Stimulated activated CD4-positive, alpha-beta T cell treated with anti-CD3 and anti-CD28 coated beads, Interleukin-15, amount 100 ng/mL, for 24 hours (primary cell): ENCODE results near the gene LSG1.
A peak's percentile ranks its signal among the peaks of the same experiment; 100 is the strongest.
"Not testable (repeated sequence)": the region's sequence is repeated elsewhere in the genome, so short reads cannot be mapped to it uniquely, and the experiment has no call there.

Experiments
- DNase-seq: peaks from one replicate; pipeline ENCODE4 v3.0.0-alpha.2; 2020

LSG1 gene

GRCh38 chr3:194654443-194654842 lies 17.5 kb downstream of the LSG1 start:
- no peak for DNase-seq

GRCh38 chr3:194647747-194648146 lies 24.2 kb downstream of the LSG1 start:
- DNase-seq, result no peak

DNA sequence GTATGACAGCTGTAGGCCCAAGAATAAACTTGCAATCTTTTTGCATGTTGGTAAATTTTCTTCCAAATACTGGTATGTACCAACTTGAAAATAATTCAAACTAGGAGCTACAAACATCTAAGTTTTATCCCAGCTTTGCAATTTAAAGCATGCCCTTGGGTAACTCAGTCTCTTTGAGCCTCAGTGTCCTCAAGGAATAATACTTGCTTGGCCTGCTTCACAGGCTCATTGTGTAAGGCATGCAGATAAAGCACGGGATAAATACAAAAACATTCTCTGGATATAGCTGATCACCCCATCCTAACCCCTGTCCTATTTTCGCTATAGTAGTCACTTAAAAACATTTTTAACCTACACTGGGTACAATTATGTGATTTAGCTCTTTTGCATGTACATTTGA lies 29.2 kb downstream of the LSG1 start:
- no peak for DNase-seq

DNA sequence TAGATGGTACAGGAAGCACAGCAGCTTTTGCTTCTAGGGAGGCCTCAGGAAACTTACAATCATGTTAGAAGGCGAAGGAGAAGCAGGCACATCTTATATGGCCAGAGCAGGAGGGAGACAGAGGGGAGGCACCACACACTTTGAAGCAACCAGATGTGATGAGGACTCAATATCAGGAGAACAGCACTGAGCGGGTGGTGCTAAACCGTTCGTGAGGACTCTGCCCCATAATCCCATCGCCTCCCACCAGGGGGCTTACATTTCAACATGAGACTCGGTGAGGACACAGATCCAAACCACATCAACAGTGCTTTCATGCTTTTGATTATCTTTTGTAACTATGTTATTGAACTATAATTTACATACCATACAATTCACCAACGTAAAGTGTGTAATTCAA lies 31.2 kb downstream of the LSG1 start:
- peak; percentile 50 for DNase-seq

DNA sequence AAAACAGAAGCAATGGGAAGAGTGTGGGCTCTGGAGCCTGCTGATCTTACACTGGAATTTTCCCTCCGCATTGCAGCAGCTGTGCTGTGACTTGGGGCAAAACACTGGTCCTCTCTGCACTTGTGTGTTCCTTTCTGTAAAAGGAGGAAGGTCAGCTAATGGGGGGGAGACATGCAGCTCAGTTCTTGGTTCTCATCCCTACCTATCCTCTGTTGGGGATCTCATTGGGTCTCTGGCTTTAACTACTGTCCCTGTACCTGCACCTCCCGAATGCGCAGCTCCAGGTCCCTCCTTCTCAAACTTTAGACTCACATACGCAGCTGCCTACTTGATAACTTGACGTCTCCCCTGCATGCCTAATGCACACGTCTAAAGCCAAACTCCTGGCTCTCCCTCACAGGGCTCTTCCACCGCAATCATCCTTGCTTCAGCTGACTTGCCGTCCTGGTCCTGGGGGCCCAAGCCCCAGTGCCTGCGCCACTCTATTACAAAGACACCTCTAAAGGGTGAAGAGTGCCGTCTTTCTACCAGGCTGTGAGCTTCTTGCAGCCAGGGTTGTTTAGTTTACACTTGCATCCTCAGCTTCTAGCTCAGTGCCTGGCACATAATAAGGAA lies 32.9 kb downstream of the LSG1 start:
- DNase-seq, result no peak

DNA sequence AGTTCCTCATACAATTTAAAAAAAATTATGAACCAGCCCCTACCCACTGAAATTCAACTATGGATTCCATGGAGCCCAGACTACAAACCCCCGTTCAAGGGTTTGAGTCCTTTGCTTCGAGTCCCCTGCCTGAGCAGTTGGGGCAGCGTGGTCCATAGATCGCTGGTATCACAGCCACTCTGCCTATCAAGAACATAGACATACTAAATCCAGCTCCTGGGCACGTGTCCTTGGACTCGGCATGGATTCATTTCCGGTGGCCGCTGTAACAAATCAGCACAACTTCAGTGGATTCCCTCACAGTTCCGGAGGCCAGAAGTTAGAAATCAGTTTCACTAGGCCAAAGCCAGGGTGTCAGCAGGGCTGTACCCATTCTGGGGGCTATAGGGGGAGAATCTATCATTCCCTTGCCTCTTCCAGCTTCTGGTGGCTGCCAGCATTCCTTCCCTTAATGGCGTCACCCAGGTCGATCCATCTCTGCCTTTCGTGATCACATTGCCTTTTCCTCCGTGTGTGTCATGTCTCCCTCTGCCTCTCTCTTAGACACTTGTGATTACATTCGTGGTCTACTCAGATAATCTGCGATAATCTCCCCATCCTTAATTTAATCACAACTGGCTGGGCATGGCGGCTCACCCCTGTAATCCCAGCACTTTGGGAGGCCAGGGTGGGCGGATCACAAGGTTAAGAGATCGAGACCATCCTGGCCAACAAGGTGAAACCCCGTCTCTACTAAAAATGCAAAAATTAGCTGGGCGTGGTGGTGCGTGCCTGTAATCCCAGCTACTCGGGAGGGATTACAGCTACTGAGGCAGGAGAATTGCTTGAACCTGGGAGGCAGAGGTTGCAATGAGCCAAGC lies 34.2 kb downstream of the LSG1 start:
- no peak for DNase-seq

DNA sequence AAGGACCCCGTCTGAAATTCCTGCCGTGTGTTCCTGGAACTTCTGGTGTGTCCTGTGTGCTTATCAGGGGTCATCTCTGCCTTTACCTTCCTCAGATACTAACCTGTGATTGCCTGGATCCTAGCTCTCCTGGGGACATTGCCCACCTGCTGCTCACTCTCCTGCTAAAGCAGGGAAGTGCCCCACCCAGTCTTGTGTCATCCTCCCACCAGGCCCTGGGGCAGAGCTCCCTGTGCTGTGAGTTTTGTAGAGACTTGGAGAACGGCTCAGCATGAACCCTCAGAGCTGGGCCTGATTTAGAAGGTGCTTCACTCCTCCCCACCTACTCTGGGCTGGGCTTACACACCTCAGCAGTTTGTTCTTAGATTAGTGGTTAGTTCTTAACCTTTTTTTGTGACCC lies 34.9 kb downstream of the LSG1 start:
- DNase-seq, result no peak

DNA sequence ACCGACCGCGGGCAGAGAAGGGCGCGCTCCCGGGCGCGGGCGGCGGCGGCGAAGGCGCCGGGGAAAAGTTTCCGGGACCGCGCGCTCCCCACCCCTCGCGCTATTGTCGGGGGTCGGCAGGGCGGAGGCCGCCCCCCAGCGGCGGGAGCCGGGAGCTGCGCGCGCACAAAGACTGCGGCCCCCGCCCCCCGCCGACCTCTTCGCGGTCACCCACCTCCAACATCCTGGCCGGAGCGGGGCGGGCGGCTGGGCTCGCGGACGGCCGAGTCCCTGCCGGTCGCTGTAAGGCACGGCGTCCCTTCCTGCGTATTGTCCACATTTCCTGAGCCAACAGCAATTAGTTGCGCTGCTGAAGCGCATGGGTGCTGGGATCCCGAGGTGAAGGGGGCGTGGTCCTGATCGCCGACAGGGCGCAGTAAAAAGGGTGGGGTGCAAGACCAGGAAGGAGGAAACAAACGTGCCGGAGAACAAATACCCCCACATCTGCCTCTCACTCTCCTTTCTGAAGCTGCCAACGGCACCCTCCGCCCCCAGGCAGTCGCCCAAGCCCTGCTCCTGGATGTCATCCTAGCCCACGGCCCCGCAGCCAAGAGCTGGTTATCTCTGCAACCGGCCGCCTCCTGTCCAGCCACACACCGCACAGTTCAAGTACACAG lies 38.5 kb downstream of the LSG1 start, which contains the start of gene TMEM44:
TMEM44 (minus strand) TSS at position 71 of the 656 bp plus-strand sequence. CDS start 204 bp downstream, outside the sequence.
- peak; percentile 77 for DNase-seq

- peak; percentile 27 for DNase-seq
Measured at GRCh38 chr3:194632809-194633348, 39.1 kb downstream of the LSG1 start.

DNA sequence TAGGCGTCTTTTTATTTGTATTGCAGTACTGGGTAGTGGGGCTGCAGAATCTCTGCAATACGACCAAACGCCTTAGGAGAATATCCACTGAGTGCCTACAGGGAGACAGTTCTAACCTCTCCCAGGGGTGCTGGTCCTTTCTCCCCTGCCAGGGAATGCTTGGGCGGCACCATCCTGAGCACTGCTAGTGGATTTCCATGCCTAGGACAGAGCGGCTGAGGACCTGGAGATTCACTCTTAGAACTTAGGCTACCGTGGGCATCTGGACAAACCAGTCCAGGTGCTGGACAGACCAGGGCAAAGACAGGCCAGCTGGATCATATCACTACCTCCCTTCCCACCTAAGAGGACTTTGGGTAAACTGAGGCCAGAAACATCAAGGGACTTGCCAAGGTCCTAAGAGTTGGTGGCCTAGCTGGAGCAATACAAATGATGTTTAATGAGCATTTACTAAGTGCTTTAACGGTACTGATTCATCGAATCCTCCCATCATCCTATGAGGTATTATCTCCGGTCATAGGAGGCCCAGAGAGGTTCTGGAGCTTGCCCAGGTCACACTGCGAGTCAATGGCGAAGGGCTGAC lies 39.7 kb downstream of the LSG1 start:
- no peak for DNase-seq

DNA sequence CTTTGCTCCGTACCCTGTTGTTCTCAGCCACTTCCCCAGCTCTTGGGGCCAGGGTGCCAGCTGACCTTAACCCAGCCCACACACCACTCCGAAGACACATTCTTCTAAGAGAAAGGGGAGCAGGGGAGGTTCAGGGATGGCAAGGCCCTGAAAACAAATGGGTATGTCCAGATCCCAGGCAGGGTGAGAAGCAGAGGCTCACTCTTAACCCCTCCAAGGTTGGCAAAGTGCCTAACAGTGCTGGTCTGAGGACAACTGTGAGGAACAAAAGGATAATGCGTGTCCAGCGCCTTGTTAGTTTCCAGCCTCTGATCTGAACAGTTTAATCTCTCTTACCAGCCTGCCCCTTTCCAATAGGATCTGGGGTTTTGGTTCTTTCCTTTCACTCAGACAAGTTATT lies 40.3 kb downstream of the LSG1 start:
- DNase-seq, result no peak

GRCh38 chr3:194630681-194631080 lies 41.3 kb downstream of the LSG1 start:
- not testable (repeated sequence) for DNase-seq

DNA sequence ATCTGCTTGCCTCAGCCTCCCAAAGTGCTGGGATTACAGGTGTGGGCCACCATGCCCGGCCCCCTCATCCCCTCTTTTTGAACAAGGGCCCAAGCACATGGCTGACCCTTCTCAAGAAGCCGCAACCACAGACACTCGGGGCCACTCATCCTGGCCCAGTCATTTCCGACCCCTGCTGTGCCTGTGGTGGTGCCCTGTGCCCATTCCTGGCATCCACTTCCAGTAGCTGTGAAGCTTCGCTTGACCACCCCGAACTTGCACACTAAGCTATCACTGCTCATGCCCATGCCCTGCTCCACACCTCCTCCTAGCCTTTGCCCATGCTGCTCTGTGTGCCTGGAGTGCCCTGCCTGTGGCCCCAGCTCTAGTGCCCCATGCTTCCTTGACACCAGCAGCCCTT lies 47.0 kb downstream of the LSG1 start:
- DNase-seq, result no peak

- DNase-seq, result no peak
Measured at GRCh38 chr3:194623449-194624290, 48.3 kb downstream of the LSG1 start.

- no peak for DNase-seq
Measured at GRCh38 chr3:194622621-194623340, 49.2 kb downstream of the LSG1 start.

DNA sequence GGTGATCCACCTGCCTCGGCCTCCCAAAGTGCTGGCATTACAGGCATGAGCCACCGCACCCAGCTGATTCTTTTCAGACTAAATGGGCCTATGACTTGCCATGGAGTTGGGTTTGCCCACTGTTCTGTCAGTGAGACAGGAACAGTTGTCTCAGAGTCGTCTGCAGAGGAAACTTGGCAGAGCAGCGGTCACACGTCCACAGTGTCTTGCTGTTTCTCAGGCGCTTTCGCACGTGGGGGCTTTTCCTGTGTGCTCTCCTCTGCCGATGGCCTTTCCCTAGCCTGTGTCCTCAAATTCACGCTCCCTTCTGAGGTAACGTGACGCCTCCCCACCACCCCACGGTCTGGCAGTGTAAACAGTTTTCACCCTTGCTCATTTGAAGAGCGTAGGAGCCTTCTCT lies 50.0 kb downstream of the LSG1 start:
- DNase-seq, result no peak

DNA sequence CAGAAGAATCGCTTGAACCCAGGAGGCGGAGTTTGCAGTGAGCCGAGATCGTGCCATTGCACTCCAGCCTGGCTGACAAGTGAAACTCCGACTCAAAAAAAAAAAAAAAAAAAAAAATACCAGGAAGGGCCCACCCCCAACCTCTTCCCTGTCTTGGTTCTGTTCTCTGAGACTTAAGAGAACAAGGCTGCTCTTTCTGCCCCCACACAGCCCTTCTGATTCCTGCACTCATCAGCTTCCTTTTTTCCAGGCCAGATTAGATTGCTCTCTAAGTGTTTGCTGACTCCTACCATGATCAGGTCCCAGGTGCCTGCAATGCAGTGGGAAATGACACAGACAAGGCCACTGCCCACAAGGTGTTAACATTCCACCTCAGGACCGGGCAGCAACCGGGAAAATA lies 51.8 kb downstream of the LSG1 start:
- no peak for DNase-seq

DNA sequence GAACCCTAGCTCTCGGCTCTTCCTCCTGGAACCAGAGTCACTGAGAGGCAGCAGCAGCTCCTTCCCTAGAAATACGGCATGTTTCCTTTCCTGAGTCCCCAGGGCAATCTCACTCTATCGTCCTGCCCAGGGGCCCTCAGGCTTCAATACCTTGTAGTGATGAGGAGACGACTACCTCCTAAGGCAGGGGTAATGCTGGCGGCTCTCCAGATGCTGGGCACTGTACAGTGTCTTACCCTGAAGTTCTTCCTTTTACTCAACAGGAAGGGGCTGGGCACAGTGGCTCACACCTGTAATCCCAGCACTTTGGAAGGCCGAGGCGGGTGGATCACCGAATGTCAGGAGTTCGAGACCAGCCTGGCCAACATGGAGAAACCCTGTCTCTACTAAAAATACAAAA lies 52.2 kb downstream of the LSG1 start:
- no peak for DNase-seq

DNA sequence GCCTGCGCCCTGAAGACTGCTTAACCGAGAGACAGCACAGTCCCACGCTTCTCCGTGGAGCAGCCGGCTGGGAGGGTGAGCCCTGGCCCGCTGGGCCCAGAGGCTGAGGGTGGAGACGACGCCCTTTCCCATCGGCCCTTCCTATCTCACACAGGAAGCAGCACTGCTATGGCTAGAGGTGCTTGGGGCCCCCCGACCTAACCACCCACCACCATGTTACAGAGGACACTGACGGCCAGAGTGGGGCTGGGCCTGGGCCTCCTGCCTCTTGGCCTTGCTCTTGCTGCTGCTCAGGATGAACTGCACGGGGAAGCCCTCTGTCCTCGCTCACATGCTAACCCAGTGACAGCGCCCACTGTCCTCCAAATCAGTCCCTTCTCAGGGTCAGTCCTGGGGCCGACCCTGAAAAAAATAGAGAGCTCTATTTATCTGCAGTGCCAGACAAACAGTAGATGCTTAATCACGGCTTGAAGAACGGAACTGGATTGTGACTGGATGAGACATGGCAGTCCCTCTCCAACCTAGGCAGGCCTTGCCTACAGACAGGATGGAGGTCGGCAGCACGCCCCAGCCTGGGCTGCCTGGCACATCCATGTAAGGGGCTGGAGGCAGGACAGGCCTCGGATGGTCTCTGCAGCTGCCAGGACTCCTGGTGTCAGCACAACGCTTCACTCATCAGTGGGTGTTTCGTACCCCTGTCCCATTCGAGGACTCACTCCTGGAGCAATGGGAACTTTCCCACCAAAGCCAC lies 53.0 kb downstream of the LSG1 start:
- DNase-seq, result no peak

DNA sequence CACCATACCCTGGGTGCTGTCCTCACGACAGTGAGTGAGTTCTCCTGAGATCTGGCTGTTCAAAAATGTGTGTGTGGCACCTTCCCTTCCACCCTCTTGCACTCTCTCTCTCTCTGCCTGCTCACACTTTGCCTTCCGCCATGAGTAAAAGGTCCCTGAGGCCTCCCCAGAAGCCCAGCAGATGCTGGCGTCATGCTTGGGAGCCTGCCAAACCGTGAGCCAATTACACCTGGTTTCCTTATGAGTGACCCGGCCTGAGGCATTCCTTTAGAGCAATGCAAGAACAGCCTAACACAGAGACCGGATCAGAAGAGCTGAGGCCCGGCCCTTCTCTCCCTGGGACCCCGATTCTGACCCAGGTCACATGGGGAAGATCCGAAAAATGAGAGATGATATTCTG lies 54.2 kb downstream of the LSG1 start:
- no peak for DNase-seq

DNA sequence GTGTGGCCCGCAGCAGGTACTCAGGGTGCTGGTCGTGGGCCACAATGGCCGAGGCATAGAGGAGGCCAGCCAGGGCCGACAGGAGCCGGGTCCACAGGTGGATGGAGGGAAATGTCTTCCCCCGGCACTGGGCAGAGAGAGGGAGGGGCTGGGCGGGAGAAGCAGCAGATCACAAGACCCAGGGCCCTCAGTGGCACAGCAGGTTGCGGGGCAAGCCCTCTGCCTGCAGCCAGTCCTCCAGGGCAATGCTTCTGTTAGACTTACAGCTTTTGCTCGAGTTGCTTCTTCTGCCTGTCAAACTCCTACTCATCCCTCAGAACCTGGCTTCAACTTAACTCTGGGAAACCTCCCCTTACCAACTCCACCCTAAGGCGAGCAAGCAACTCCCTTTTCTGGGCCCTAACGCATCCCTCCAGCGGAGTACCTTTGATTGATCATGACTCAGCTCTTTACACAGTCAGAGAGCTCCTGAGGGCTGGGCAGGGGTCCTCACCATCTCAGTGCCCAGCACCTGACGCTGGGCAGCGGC lies 54.8 kb downstream of the LSG1 start:
- DNase-seq, result no peak
